SK-N-SH treated with all-trans-retinoic acid at 6 μM for 48 hours (cell line): ENCODE measurements around the gene C14orf93.

Experiments
- CREB5 ChIP-seq: fragments of 250-450 bp; sonication (Bioruptor Pico); IDR thresholded peaks from 2 replicates; pipeline ENCODE4 v1.5.1; 2020; ENCODE audit warnings: low read depth, mild to moderate bottlenecking, moderate library complexity
- CSDC2 ChIP-seq: fragments of 250-450 bp; sonication (Bioruptor Pico); IDR thresholded peaks from 2 replicates; pipeline ENCODE4 v1.5.0; 2020; ENCODE audit warnings: mild to moderate bottlenecking, moderate library complexity
- ESRRG ChIP-seq: fragments of 250-450 bp; sonication (Bioruptor Pico); IDR thresholded peaks from 2 replicates; pipeline ENCODE4 v1.6.1; 2021; ENCODE audit warnings: mild to moderate bottlenecking
- ISL1 ChIP-seq: fragments of 250-450 bp; sonication (Bioruptor Pico); IDR thresholded peaks from 2 replicates; pipeline ENCODE4 v2.1.2; 2022; ENCODE audit warnings: mild to moderate bottlenecking, moderate library complexity
- SNAI2 ChIP-seq: fragments of 250-450 bp; sonication (Bioruptor Pico); IDR thresholded peaks from 2 replicates; pipeline ENCODE4 v1.5.0; 2020; ENCODE audit warnings: mild to moderate bottlenecking, moderate library complexity
- TOX ChIP-seq: fragments of 250-450 bp; sonication (Bioruptor Pico); IDR thresholded peaks from 2 replicates; pipeline ENCODE4 v1.8.0; 2021; ENCODE audit warnings: mild to moderate bottlenecking, moderate library complexity, borderline replicate concordance
- ZC3H10 ChIP-seq: fragments of 250-450 bp; sonication (Bioruptor Pico); IDR thresholded peaks from 2 replicates; pipeline ENCODE4 v1.5.1; 2021; ENCODE audit warnings: mild to moderate bottlenecking, moderate library complexity
- ZNF8 ChIP-seq: fragments of 450-650 bp; formaldehyde crosslinking; IDR thresholded peaks from 2 replicates; pipeline ENCODE4 v1.5.0; 2020; ENCODE audit warnings: mild to moderate bottlenecking, moderate library complexity
- TF ChIP-seq, protein P1 (sequence below): fragments of 250-450 bp; sonication (Bioruptor Pico); IDR thresholded peaks from 2 replicates; pipeline ENCODE4 v1.8.0; 2021; ENCODE audit warnings: low read depth, mild to moderate bottlenecking, moderate library complexity, borderline replicate concordance
- TF ChIP-seq, protein P2 (sequence below): fragments of 250-450 bp; sonication (Bioruptor Pico); IDR thresholded peaks from 2 replicates; pipeline ENCODE4 v1.8.0; 2020; ENCODE audit warnings: mild to moderate bottlenecking, moderate library complexity, borderline replicate concordance
- TF ChIP-seq, protein P3 (sequence below): fragments of 250-450 bp; sonication (Bioruptor Pico); IDR thresholded peaks from 2 replicates; pipeline ENCODE4 v1.5.0; 2020; ENCODE audit warnings: mild to moderate bottlenecking, moderate library complexity

DNA sequence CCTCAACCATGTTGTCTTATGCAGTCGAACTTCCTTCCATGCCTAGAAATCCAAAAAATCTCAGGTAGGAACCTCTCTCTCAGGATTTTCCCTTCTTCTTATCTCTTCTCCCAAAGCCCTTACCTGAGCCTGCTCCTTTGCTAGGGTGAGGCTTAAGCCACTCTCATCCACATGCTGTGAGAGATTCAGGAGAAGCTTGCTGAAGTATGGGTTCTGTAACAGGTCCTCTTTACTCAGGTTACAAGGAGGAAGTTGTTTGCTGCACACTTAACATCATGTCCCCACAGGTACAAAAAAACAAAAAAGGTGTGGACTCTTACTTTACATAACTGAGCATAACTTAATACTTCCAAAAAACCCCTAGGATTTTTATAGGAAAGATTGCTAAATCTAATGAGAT, 57.5 kb downstream of the C14orf93 start:
- TF ChIP-seq ESRRG (CRISPR knock-in tag) = no peak
- TF ChIP-seq, protein P1, sequence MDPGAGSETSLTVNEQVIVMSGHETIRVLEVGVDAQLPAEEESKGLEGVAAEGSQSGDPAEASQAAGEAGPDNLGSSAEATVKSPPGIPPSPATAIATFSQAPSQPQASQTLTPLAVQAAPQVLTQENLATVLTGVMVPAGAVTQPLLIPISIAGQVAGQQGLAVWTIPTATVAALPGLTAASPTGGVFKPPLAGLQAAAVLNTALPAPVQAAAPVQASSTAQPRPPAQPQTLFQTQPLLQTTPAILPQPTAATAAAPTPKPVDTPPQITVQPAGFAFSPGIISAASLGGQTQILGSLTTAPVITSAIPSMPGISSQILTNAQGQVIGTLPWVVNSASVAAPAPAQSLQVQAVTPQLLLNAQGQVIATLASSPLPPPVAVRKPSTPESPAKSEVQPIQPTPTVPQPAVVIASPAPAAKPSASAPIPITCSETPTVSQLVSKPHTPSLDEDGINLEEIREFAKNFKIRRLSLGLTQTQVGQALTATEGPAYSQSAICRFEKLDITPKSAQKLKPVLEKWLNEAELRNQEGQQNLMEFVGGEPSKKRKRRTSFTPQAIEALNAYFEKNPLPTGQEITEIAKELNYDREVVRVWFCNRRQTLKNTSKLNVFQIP (CRISPR knock-in tag) = no peak
- no peak for TF ChIP-seq ZC3H10 (CRISPR knock-in tag)
- TF ChIP-seq TOX (CRISPR knock-in tag) = no peak
- TF ChIP-seq, protein P2, sequence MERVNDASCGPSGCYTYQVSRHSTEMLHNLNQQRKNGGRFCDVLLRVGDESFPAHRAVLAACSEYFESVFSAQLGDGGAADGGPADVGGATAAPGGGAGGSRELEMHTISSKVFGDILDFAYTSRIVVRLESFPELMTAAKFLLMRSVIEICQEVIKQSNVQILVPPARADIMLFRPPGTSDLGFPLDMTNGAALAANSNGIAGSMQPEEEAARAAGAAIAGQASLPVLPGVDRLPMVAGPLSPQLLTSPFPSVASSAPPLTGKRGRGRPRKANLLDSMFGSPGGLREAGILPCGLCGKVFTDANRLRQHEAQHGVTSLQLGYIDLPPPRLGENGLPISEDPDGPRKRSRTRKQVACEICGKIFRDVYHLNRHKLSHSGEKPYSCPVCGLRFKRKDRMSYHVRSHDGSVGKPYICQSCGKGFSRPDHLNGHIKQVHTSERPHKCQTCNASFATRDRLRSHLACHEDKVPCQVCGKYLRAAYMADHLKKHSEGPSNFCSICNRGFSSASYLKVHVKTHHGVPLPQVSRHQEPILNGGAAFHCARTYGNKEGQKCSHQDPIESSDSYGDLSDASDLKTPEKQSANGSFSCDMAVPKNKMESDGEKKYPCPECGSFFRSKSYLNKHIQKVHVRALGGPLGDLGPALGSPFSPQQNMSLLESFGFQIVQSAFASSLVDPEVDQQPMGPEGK (CRISPR knock-in tag) = no peak
- no peak for TF ChIP-seq SNAI2 (CRISPR knock-in tag)
- TF ChIP-seq ISL1 (CRISPR knock-in tag) = no peak
- TF ChIP-seq, protein P3, sequence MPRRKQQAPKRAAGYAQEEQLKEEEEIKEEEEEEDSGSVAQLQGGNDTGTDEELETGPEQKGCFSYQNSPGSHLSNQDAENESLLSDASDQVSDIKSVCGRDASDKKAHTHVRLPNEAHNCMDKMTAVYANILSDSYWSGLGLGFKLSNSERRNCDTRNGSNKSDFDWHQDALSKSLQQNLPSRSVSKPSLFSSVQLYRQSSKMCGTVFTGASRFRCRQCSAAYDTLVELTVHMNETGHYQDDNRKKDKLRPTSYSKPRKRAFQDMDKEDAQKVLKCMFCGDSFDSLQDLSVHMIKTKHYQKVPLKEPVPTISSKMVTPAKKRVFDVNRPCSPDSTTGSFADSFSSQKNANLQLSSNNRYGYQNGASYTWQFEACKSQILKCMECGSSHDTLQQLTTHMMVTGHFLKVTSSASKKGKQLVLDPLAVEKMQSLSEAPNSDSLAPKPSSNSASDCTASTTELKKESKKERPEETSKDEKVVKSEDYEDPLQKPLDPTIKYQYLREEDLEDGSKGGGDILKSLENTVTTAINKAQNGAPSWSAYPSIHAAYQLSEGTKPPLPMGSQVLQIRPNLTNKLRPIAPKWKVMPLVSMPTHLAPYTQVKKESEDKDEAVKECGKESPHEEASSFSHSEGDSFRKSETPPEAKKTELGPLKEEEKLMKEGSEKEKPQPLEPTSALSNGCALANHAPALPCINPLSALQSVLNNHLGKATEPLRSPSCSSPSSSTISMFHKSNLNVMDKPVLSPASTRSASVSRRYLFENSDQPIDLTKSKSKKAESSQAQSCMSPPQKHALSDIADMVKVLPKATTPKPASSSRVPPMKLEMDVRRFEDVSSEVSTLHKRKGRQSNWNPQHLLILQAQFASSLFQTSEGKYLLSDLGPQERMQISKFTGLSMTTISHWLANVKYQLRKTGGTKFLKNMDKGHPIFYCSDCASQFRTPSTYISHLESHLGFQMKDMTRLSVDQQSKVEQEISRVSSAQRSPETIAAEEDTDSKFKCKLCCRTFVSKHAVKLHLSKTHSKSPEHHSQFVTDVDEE (CRISPR knock-in tag) = no peak
- TF ChIP-seq ZNF8 (CRISPR knock-in tag) = no peak
- TF ChIP-seq CREB5 (CRISPR knock-in tag) = no peak
- TF ChIP-seq CSDC2 (CRISPR knock-in tag) = no peak
